Stimulated activated CD8-positive, alpha-beta memory T cell treated with anti-CD3 and anti-CD28 coated beads, Interleukin-7, amount 100 ng/mL, for 48 hours (primary cell): ENCODE data around the gene SF3B1.
A peak's percentile ranks its signal among the peaks of the same experiment; 100 is the strongest.
"Not testable (repeated sequence)": the region's sequence is repeated elsewhere in the genome, so short reads cannot be mapped to it uniquely, and the experiment has no call there.

Experiments used
- DNase-seq, 2 donors: peaks; one replicate each; pipeline ENCODE4 v3.0.0-alpha.2; 2020; ENCODE audit warnings: low read depth in 1 of 2; ENCODE audit errors: extremely low read depth in 1 of 2

SF3B1 gene

GRCh38 chr2:197434541-197435513 lies at the start of gene SF3B1:
Gene SF3B1, minus strand, starts transcription at chr2:197435028. Its CDS starts 29 bp downstream, at chr2:197434999.
- DNase-seq, result peak; percentile 97 to 99

GRCh38 chr2:197484248-197484647 lies 49.4 kb upstream of the SF3B1 start:
- DNase-seq, result not testable (repeated sequence)

GRCh38 chr2:197480165-197481036 lies 45.6 kb upstream of the SF3B1 start:
- DNase-seq, result no peak

GRCh38 chr2:197477797-197478196 lies 43.0 kb upstream of the SF3B1 start:
- no peak for DNase-seq

- no peak for DNase-seq
These were observed 37.3 kb upstream of the SF3B1 start for GRCh38 chr2:197472166-197472565.

GRCh38 chr2:197464175-197464574 lies 29.3 kb upstream of the SF3B1 start:
- no peak for DNase-seq

GRCh38 chr2:197461057-197461456 lies 26.2 kb upstream of the SF3B1 start:
- DNase-seq, result no peak

GRCh38 chr2:197460649-197461048 lies 25.8 kb upstream of the SF3B1 start:
- no peak for DNase-seq

GRCh38 chr2:197455428-197455827 lies 20.6 kb upstream of the SF3B1 start:
- DNase-seq, result no peak

- DNase-seq, result no peak
These were observed 20.1 kb upstream of the SF3B1 start for GRCh38 chr2:197454923-197455322.

GRCh38 chr2:197453914-197454398 lies 19.1 kb upstream of the SF3B1 start:
- DNase-seq, result no peak

- peak; percentile 96 to 99 for DNase-seq
These were observed 18.5 kb upstream of the SF3B1 start, which contains the start of gene COQ10B for GRCh38 chr2:197453123-197453913. Gene COQ10B, plus strand, starts transcription at chr2:197453552. Its CDS starts 9 bp downstream, at chr2:197453561.

- no peak for DNase-seq
These were observed 17.9 kb upstream of the SF3B1 start for GRCh38 chr2:197452754-197453122.

- not testable (repeated sequence) for DNase-seq
These were observed 16.1 kb upstream of the SF3B1 start for GRCh38 chr2:197450935-197451358.

- DNase-seq, result no peak
These were observed 15.6 kb upstream of the SF3B1 start for GRCh38 chr2:197450465-197450864.

GRCh38 chr2:197446844-197447243 lies 12.0 kb upstream of the SF3B1 start:
- no peak for DNase-seq

GRCh38 chr2:197445746-197446145 lies 10.9 kb upstream of the SF3B1 start:
- no peak for DNase-seq

GRCh38 chr2:197442857-197443256 lies 8.0 kb upstream of the SF3B1 start:
- DNase-seq, result no peak

- no peak for DNase-seq
These were observed 2.6 kb upstream of the SF3B1 start for GRCh38 chr2:197437380-197437779.
